AML-193 (cell line): Measurements from ENCODE around the gene UVRAG.

Source experiments
- DNase-seq, 2 experiments: peaks; one replicate each; lab custom pipeline; 2025; lab: John Stamatoyannopoulos, UW

The UVRAG gene

GRCh38 chr11:75784085-75784478 lies 30.9 kb upstream of the UVRAG start:
- DNase-seq = no peak

- DNase-seq = no peak
Measured at GRCh38 chr11:75784506-75784905, 30.5 kb upstream of the UVRAG start.

- no peak for DNase-seq
Measured at GRCh38 chr11:75785187-75785586, 29.8 kb upstream of the UVRAG start.

GRCh38 chr11:75786101-75786736 lies 28.8 kb upstream of the UVRAG start:
- no peak for DNase-seq

- no peak for DNase-seq
Measured at GRCh38 chr11:75789521-75789920, 25.5 kb upstream of the UVRAG start.

DNA sequence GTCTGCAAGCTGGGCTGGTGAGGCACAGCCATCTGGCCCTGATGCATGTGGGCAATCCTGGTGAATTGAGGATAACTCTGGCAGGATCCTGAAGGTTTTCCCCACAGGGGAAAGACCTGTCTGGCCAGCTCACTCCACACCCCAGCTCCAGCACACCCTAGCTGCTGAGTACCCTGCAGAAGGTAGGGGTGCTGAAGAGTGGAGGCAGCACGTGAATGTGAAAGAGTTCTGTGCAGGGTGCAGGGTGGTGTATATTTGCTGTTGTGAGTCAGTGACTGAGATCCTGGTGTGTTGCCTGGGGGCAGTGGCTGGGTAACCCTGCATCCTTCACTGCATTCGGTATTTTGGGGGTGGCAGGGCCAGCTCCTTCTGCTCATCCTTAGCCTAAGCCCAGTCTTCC lies 24.0 kb upstream of the UVRAG start:
- no peak for DNase-seq

GRCh38 chr11:75792127-75792731 lies 22.8 kb upstream of the UVRAG start:
- no peak for DNase-seq

GRCh38 chr11:75792997-75793800 lies 21.8 kb upstream of the UVRAG start:
- DNase-seq = no peak

GRCh38 chr11:75793966-75794365 lies 21.0 kb upstream of the UVRAG start:
- no peak for DNase-seq

DNA sequence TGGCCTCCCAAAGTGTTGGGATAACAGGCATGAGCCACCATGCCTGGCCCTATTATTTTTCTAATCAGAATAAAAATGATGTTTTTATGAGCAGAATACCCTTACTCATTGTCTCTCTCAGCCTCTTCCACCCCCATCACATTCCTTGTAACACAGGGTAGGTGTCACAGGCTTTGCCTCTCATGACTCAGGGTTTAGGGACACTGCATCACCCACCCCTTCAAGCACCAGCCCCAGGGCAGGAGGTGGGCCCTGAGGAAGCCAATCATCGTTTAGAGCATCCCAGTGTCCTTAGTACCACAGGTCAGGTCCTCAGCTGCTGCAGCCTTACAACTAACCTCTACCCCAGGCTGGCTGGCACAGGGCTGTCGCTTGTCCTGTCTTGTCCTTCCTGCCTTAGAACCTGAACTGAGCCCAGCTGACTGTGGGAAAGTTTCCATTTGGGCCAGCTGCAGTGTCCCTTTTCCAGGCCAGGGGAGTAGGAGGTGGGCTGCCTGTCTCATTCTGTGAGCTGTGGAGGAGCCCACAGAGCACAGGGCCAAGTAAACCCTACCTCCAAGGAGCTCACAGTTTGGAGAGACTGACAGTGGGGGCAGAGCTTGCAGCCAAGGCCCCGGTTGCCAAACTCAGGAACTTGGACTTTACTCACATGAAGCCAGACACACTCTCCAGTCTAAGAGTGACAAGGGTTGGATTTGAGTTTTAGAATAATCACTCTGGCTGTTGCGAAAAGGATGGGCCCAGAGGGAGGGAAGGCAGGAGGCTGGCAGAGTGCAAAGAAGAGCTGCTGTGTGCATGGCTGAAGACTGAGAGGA lies 19.5 kb upstream of the UVRAG start:
- no peak for DNase-seq

GRCh38 chr11:75796091-75796435 lies 18.9 kb upstream of the UVRAG start:
- DNase-seq = no peak

DNA sequence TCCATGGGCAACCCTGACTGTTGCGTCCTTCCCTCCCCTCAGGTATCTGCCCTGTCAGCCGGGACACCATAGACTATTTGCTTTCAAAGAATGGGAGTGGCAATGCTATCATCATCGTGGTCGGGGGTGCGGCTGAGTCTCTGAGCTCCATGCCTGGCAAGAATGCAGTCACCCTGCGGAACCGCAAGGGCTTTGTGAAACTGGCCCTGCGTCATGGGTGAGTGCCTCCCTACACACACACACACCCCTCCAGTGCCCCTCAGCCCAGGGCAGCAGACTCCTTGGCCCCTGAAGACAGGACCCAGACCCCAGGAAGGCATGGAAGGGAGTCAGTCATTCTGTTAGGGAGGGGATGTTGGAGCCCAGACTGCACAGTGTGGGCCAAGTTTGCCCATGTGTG lies 17.9 kb upstream of the UVRAG start:
- no peak for DNase-seq

DNA sequence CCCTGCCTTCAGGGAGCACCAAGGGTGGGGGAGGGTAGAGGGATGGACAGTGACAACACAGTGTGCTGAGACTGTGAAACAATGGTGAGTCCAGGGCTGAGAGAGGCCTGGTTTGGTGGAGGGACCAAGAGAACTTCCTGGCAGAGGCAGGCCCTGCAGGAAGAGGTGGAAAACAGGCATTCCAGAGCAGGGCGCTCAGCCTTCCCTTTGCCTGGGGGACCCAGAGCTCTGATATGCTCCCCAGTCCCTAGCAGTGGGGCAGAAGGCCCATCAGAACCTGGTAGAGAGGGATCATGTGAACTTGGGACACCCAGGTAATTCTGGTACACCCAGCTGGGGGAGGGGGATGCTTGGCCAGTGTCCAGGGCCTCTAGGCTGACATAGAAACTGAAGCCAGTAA lies 17.2 kb upstream of the UVRAG start:
- DNase-seq = no peak

GRCh38 chr11:75800136-75800675 lies 14.8 kb upstream of the UVRAG start:
- DNase-seq = no peak

- DNase-seq = no peak
Measured at GRCh38 chr11:75800728-75801361, 14.2 kb upstream of the UVRAG start.

DNA sequence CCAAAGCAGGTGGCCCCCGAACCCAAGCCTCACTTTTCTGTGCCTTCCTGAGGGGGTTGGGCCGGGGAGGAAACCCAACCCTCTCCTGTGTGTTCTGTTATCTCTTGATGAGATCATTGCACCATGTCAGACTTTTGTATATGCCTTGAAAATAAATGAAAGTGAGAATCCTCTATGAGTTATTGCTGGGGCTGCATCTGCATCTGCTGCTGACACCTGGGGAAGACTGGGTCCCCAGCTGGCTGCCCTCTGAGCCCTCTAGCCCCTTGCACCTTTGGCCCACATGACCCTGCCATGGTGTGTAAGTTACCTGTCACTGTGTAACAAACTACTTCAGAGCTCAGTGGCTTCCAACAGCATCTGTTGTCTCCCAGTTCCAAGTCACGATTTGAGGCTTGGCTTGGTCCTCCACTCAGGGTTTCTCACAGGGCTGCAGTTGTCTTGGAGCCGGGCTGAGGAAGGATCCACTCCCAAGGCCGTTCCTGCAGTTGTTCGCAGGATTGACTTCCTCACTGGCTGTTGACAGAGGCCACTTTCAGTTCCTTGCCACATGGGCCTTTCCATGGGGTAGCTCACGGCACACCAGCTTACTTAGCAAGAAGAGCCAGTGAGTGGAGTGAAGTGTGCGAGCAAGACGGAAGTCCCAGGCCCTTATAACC lies 13.5 kb upstream of the UVRAG start:
- DNase-seq = no peak

DNA sequence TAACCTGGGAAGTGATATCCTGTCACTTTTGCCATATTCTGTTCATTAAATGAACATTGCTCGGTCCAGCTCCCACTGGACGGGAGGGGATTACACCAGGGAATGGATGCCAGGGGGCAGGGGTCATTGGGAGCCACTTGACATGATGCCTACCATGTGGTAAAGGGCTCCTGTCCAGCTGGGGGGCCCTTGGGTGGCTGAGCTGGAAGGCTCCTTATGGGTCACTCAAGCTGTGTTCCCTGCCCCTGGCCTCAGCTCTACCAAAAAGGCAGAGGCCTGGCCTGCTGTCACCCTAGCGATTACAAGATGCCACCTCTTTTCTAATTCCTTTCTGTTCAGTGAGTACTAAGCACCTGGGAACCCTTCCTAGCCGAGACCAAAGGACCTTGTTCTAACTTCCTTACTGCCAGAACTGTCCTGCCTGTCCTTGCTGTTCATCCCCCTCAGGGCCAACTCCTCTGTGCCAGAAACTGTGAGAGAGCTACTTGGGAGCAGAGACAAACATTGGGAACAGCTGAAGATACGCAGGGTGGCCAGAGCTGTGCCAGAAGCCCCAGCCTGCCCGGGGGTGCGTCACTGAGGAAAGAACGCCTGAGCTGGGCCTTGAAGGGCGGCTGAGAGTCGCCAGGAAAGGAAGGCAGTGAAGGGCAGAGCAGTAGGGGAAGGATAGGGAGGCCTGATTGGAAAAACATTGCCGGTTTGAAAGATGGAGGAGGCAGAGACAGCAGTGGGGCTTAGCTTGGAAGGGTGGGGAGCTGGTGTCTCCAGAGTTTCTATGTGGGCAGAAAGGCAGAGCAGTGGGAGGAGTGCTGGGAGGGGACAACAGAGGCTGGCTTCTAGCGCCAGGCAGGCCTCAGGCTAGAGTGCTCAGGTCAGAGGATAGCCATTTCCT lies 12.7 kb upstream of the UVRAG start:
- DNase-seq = no peak

GRCh38 chr11:75802913-75803820 lies 11.8 kb upstream of the UVRAG start:
- DNase-seq = peak; percentile 63 to 67

DNA sequence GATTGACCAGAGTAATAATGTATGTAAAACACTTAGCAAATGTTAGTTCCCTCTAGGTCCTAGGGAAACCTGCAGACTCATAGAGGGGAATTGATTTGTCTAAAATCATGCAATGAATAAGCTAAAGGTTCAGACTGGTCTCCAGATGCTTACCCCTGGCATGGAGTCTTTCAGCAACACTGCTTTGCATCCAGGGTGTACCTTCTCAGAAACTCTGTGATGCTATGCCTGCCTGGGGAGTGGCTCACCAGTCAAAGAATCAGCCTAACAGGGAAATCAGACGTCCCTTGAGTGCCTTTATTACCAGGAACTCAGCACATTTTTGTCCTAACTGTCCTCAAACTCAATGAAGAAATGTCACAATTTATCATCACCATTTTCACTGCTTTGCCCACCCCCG lies 5.9 kb upstream of the UVRAG start:
- DNase-seq = no peak
